K562 treated with DMSO at 1 percent for 48 hours (cell line): ENCODE data around the gene MASTL. TPM values are rescaled to one million over a fixed set of nuclear protein-coding genes. Genes with fewer than 3 reads are reported as not detected.

ENCODE experiments used
- total RNA-seq: library from RNA; unstranded; fragments of 300-600 nt; gene quantifications from 2 replicates; pipeline ENCODE4 v1.2.3, GENCODE V29; 2022; ENCODE audit warnings: low replicate concordance; ENCODE audit errors: extremely low read depth

MASTL gene
- total RNA-seq: not detected in 2 replicates

GRCh38 chr10:27155066-27155754, at the start of gene MASTL:
MASTL (plus strand) TSS chr10:27155352; CDS start chr10:27155427, 75 bp downstream.

Other genes starting within 250 kb of the MASTL start
- not detected in 2 replicates for gene ANKRD26, start 54.9 kb upstream of the MASTL start, total RNA-seq
- gene YME1L1, start 968 bp upstream of the MASTL start, total RNA-seq: not detected in 2 replicates
- not detected in 2 replicates for gene ACBD5, start 85.4 kb downstream of the MASTL start, total RNA-seq